OCI-LY3 (cell line): ENCODE results near the gene ALOX5.

Experiments used
- CTCF ChIP-seq: fragments of 200-600, 300-600 bp; sonication (generic); IDR thresholded peaks from 2 replicates; pipeline ENCODE4 v1.5.1; 2014; ENCODE audit warnings: antibody characterized with exemption, low read length, low read depth
- EZH2phosphoT487 ChIP-seq: fragments of 200-600 bp; shearing (Covaris generic); IDR thresholded peaks from 2 replicates; pipeline ENCODE4 v1.6.1; 2018; ENCODE audit warnings: antibody characterized with exemption, mixed run types, low read depth

GRCh38 chr10:45404770-45405120 lies 30.7 kb downstream of the ALOX5 start:
- TF ChIP-seq CTCF (no peak), EZH2phosphoT487 (no peak)
